ENCODE data around the gene ITGB3BP. TPM values are rescaled to one million over a fixed set of nuclear protein-coding genes. Genes with fewer than 3 reads are reported as not detected.
A peak's percentile ranks its signal among the peaks of the same experiment; 100 is the strongest.

The ITGB3BP gene
- total and polyA plus RNA-seq, 2 donors from 2014 or later, result 27.2 to 29.1 TPM

GRCh38 chr1:63453232-63453631 is 69.8 kb downstream of the ITGB3BP start:
- H3K4me1 ChIP-seq (ENCODE audit: control insufficient read depth in 2 of 3, insufficient read depth in 2 of 3, low read depth in 1 of 3, low read length in 3 of 3), result no peaks in the 10 kb centered on the region
- no peak for TF ChIP-seq CTCF (IDR thresholded peaks at IDR 0.05; ENCODE audit: borderline replicate concordance, extremely low read depth, insufficient read depth)
- FAIRE-seq, result no peak
- H3K9me3 ChIP-seq (ENCODE audit: control insufficient read depth in 2 of 3, insufficient read depth in 1 of 3, low read length in 3 of 3), result no peaks in the 10 kb centered on the region
- no peaks in the 10 kb centered on the region for H3K36me3 ChIP-seq (ENCODE audit: control insufficient read depth in 2 of 3, insufficient read depth in 3 of 3, low read length in 3 of 3)
- no peak overlapping the region for H3K27ac ChIP-seq (ENCODE audit: low read depth in 2 of 2, low read length in 2 of 2)
- no peak for DNase-seq
- H3K4me3 ChIP-seq (ENCODE audit: low read length in 3 of 3), result no peak overlapping the region
- no peak overlapping the region for H3K9ac ChIP-seq (ENCODE audit: low read length in 3 of 3)
- intact Hi-C loops (cut with DNase I), result no loop called here
- no peaks in the 10 kb centered on the region for H3K27me3 ChIP-seq (ENCODE audit: control insufficient read depth, insufficient read depth, low read length)

GRCh38 chr1:63450416-63450815 is 72.6 kb downstream of the ITGB3BP start:
- no peaks in the 10 kb centered on the region for H3K36me3 ChIP-seq (ENCODE audit: control insufficient read depth in 2 of 3, insufficient read depth in 3 of 3, low read length in 3 of 3)
- no peak overlapping the region for H3K9ac ChIP-seq (ENCODE audit: low read length in 3 of 3)
- no peak overlapping the region for H3K27ac ChIP-seq (ENCODE audit: low read depth in 2 of 2, low read length in 2 of 2)
- H3K4me3 ChIP-seq (ENCODE audit: low read length in 3 of 3), result no peak overlapping the region
- H3K4me1 ChIP-seq (ENCODE audit: control insufficient read depth in 2 of 3, insufficient read depth in 2 of 3, low read depth in 1 of 3, low read length in 3 of 3), result no peaks in the 10 kb centered on the region
- no peak for DNase-seq
- no peaks in the 10 kb centered on the region for H3K9me3 ChIP-seq (ENCODE audit: control insufficient read depth in 2 of 3, insufficient read depth in 1 of 3, low read length in 3 of 3)
- no peak for FAIRE-seq
- intact Hi-C loops (cut with DNase I), result no loop called here
- no peaks in the 10 kb centered on the region for H3K27me3 ChIP-seq (ENCODE audit: control insufficient read depth, insufficient read depth, low read length)
- TF ChIP-seq CTCF (IDR thresholded peaks at IDR 0.05; ENCODE audit: borderline replicate concordance, extremely low read depth, insufficient read depth), result no peak

- intact Hi-C loops (cut with DNase I), result no loop called here
- no peak overlapping the region for H3K27ac ChIP-seq (ENCODE audit: low read depth in 2 of 2, low read length in 2 of 2)
- no peaks in the 10 kb centered on the region for H3K36me3 ChIP-seq (ENCODE audit: control insufficient read depth in 2 of 3, insufficient read depth in 3 of 3, low read length in 3 of 3)
- no peaks in the 10 kb centered on the region for H3K9me3 ChIP-seq (ENCODE audit: control insufficient read depth in 2 of 3, insufficient read depth in 1 of 3, low read length in 3 of 3)
- FAIRE-seq, result no peak
- no peaks in the 10 kb centered on the region for H3K4me1 ChIP-seq (ENCODE audit: control insufficient read depth in 2 of 3, insufficient read depth in 2 of 3, low read depth in 1 of 3, low read length in 3 of 3)
- DNase-seq, result no peak
- H3K27me3 ChIP-seq (ENCODE audit: control insufficient read depth, insufficient read depth, low read length), result no peaks in the 10 kb centered on the region
- TF ChIP-seq CTCF (IDR thresholded peaks at IDR 0.05; ENCODE audit: borderline replicate concordance, extremely low read depth, insufficient read depth), result no peak
- no peak overlapping the region for H3K9ac ChIP-seq (ENCODE audit: low read length in 3 of 3)
- no peak overlapping the region for H3K4me3 ChIP-seq (ENCODE audit: low read length in 3 of 3)
These were observed 74.2 kb downstream of the ITGB3BP start for GRCh38 chr1:63448731-63449246.

GRCh38 chr1:63442141-63442475 is 80.9 kb downstream of the ITGB3BP start:
- Histone ChIP-seq H3K36me3 (ENCODE audit: control insufficient read depth in 2 of 3, insufficient read depth in 3 of 3, low read length in 3 of 3) (no peaks in the 10 kb centered on the region), H3K27me3 (ENCODE audit: control insufficient read depth, insufficient read depth, low read length) (no peaks in the 10 kb centered on the region), H3K9me3 (ENCODE audit: control insufficient read depth in 2 of 3, insufficient read depth in 1 of 3, low read length in 3 of 3) (no peaks in the 10 kb centered on the region), H3K9ac (ENCODE audit: low read length in 3 of 3) (no peak overlapping the region), H3K27ac (ENCODE audit: low read depth in 2 of 2, low read length in 2 of 2) (no peak overlapping the region), H3K4me1 (ENCODE audit: control insufficient read depth in 2 of 3, insufficient read depth in 2 of 3, low read depth in 1 of 3, low read length in 3 of 3) (no peaks in the 10 kb centered on the region), H3K4me3 (ENCODE audit: low read length in 3 of 3) (no peak overlapping the region)
- intact Hi-C loops (cut with DNase I), result no loop called here
- DNase-seq (peak in 1 of 5 donors; percentile 5), FAIRE-seq (no peak)
- no peak for TF ChIP-seq CTCF (IDR thresholded peaks at IDR 0.05; ENCODE audit: borderline replicate concordance, extremely low read depth, insufficient read depth)
